GM23338 (cell line): ENCODE measurements around the gene DLG5.

ENCODE experiments used
- CREB1 ChIP-seq: fragments of 250-450 bp; sonication (Bioruptor Pico); IDR thresholded peaks from 2 replicates; pipeline ENCODE4 v1.5.0; 2020; ENCODE audit warnings: low read depth, mild to moderate bottlenecking, moderate library complexity
- EZH2 ChIP-seq: fragments of 200-600 bp; sonication (generic); IDR thresholded peaks from one replicate; pipeline ENCODE4 v1.8.0; 2017; ENCODE audit warnings: antibody characterized with exemption, mild to moderate bottlenecking, low read depth; ENCODE audit not compliant: unreplicated experiment
- NANOG ChIP-seq: IDR thresholded peaks from 2 replicates; pipeline ENCODE4 v1.6.1; 2016; ENCODE audit warnings: antibody characterized with exemption, borderline replicate concordance
- POLR2AphosphoS5 ChIP-seq: IDR thresholded peaks from 2 replicates; pipeline ENCODE4 v1.6.1; 2016; ENCODE audit warnings: antibody characterized with exemption, low read depth
- TF ChIP-seq, protein P1 (sequence below), 2 experiments: fragments of 200-600 bp in 1 of 2; sonication (generic) in 1 of 2; conservative IDR thresholded peaks; 2 replicates each; pipeline versions ENCODE4 v1.5.1 to v1.6.1; 2016 to 2017; ENCODE audit warnings: antibody characterized with exemption in 2 of 2, low read depth in 2 of 2, mild to moderate bottlenecking in 2 of 2, moderate library complexity in 1 of 2
- TF ChIP-seq, protein P2 (sequence below): IDR thresholded peaks from one replicate; pipeline ENCODE4 v1.6.1; 2018; ENCODE audit warnings: antibody characterized with exemption; ENCODE audit not compliant: unreplicated experiment

DNA sequence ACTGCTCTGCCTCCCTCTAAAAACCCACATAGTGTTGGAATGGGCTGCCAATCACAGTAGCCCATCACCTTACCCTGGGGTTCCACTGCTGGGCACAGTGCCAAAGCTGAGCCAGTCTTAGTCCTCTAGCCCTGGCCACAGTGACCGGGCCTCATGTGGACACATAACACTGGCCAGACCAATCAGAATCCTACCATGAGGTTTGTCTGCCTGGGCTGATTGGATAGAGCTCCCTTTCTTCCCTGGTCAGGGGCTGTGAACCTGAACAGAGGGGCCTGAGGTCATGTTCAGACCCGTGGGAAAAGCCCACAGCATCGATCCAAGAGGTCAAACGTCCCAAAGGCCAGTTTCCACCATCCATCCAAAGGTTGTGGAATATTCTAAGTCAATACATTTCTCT, 6.1 kb downstream of the DLG5 start:
- TF ChIP-seq, protein P1, sequence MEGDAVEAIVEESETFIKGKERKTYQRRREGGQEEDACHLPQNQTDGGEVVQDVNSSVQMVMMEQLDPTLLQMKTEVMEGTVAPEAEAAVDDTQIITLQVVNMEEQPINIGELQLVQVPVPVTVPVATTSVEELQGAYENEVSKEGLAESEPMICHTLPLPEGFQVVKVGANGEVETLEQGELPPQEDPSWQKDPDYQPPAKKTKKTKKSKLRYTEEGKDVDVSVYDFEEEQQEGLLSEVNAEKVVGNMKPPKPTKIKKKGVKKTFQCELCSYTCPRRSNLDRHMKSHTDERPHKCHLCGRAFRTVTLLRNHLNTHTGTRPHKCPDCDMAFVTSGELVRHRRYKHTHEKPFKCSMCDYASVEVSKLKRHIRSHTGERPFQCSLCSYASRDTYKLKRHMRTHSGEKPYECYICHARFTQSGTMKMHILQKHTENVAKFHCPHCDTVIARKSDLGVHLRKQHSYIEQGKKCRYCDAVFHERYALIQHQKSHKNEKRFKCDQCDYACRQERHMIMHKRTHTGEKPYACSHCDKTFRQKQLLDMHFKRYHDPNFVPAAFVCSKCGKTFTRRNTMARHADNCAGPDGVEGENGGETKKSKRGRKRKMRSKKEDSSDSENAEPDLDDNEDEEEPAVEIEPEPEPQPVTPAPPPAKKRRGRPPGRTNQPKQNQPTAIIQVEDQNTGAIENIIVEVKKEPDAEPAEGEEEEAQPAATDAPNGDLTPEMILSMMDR (conservative IDR thresholded peaks at IDR 0.05; ENCODE audit: low read depth in 2 of 2), result no peak
- TF ChIP-seq POLR2AphosphoS5, result no peak
- no peak for TF ChIP-seq EZH2
- TF ChIP-seq, protein P2, sequence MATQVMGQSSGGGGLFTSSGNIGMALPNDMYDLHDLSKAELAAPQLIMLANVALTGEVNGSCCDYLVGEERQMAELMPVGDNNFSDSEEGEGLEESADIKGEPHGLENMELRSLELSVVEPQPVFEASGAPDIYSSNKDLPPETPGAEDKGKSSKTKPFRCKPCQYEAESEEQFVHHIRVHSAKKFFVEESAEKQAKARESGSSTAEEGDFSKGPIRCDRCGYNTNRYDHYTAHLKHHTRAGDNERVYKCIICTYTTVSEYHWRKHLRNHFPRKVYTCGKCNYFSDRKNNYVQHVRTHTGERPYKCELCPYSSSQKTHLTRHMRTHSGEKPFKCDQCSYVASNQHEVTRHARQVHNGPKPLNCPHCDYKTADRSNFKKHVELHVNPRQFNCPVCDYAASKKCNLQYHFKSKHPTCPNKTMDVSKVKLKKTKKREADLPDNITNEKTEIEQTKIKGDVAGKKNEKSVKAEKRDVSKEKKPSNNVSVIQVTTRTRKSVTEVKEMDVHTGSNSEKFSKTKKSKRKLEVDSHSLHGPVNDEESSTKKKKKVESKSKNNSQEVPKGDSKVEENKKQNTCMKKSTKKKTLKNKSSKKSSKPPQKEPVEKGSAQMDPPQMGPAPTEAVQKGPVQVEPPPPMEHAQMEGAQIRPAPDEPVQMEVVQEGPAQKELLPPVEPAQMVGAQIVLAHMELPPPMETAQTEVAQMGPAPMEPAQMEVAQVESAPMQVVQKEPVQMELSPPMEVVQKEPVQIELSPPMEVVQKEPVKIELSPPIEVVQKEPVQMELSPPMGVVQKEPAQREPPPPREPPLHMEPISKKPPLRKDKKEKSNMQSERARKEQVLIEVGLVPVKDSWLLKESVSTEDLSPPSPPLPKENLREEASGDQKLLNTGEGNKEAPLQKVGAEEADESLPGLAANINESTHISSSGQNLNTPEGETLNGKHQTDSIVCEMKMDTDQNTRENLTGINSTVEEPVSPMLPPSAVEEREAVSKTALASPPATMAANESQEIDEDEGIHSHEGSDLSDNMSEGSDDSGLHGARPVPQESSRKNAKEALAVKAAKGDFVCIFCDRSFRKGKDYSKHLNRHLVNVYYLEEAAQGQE, result no peak
- TF ChIP-seq CREB1 (CRISPR knock-in tag), result no peak
- no peak for TF ChIP-seq NANOG
